ENCODE measurements around the gene ARID4A. TPM values are rescaled to one million over a fixed set of nuclear protein-coding genes. Genes with fewer than 3 reads are reported as not detected.

The ARID4A gene
- total RNA-seq, 1 experiment from 2014 or later = 12.5 TPM

- no peak for TF ChIP-seq AFF4 (CRISPR knock-in tag; IDR thresholded peaks at IDR 0.05; ENCODE audit: borderline replicate concordance)
These were observed 4.2 kb upstream of the ARID4A start (continued) for GRCh38 chr14:58294201-58294600.

DNA sequence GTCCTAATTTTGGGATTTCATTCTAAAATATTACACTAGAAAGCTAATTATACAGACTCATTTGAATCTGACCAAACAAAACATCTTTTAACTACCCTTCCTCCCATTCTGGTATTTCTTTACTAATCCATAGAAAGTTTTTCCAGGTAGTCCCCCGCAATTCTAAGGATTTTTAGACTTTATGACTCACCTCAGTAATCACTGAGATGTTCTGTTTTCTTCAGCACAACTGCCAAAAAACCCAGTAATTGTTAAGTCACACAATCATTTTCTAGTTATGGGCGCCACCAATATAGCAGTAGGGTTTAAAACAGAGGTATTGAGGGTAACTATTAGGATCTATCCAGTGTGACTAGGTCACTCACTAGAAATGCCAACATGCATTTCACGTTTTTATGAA lies 1.6 kb upstream of the ARID4A start:
- CTCF ChIA-PET = no interaction called here
- no peaks in the 10 kb centered on the region for H3K9me3 Mint-ChIP-seq
- H3K27ac Mint-ChIP-seq = no peak overlapping the region
- no peak for TF ChIP-seq PRDM15 (CRISPR knock-in tag; IDR thresholded peaks at IDR 0.05)
- TF ChIP-seq ZNF317 (CRISPR knock-in tag; IDR thresholded peaks at IDR 0.05; ENCODE audit: borderline replicate concordance, low read depth) = no peak
- TF ChIP-seq ATF2 (CRISPR knock-in tag; IDR thresholded peaks at IDR 0.05; ENCODE audit: borderline replicate concordance, low read depth) = no peak
- TF ChIP-seq SP1 (CRISPR knock-in tag; conservative IDR thresholded peaks at IDR 0.05) = no peak
- TF ChIP-seq, protein P1, sequence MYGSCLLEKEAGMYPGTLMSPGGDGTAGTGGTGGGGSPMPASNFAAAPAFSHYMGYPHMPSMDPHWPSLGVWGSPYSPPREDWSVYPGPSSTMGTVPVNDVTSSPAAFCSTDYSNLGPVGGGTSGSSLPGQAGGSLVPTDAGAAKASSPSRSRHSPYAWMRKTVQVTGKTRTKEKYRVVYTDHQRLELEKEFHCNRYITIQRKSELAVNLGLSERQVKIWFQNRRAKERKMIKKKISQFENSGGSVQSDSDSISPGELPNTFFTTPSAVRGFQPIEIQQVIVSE (CRISPR knock-in tag; IDR thresholded peaks at IDR 0.05; ENCODE audit: borderline replicate concordance) = no peak
- TF ChIP-seq TEAD4 (CRISPR knock-in tag; IDR thresholded peaks at IDR 0.05) = no peak
- TF ChIP-seq, protein P2, sequence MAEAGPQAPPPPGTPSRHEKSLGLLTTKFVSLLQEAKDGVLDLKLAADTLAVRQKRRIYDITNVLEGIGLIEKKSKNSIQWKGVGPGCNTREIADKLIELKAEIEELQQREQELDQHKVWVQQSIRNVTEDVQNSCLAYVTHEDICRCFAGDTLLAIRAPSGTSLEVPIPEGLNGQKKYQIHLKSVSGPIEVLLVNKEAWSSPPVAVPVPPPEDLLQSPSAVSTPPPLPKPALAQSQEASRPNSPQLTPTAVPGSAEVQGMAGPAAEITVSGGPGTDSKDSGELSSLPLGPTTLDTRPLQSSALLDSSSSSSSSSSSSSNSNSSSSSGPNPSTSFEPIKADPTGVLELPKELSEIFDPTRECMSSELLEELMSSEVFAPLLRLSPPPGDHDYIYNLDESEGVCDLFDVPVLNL (CRISPR knock-in tag; IDR thresholded peaks at IDR 0.05; ENCODE audit: borderline replicate concordance, low read depth) = no peak
- TF ChIP-seq, protein P3, sequence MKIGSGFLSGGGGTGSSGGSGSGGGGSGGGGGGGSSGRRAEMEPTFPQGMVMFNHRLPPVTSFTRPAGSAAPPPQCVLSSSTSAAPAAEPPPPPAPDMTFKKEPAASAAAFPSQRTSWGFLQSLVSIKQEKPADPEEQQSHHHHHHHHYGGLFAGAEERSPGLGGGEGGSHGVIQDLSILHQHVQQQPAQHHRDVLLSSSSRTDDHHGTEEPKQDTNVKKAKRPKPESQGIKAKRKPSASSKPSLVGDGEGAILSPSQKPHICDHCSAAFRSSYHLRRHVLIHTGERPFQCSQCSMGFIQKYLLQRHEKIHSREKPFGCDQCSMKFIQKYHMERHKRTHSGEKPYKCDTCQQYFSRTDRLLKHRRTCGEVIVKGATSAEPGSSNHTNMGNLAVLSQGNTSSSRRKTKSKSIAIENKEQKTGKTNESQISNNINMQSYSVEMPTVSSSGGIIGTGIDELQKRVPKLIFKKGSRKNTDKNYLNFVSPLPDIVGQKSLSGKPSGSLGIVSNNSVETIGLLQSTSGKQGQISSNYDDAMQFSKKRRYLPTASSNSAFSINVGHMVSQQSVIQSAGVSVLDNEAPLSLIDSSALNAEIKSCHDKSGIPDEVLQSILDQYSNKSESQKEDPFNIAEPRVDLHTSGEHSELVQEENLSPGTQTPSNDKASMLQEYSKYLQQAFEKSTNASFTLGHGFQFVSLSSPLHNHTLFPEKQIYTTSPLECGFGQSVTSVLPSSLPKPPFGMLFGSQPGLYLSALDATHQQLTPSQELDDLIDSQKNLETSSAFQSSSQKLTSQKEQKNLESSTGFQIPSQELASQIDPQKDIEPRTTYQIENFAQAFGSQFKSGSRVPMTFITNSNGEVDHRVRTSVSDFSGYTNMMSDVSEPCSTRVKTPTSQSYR (CRISPR knock-in tag; IDR thresholded peaks at IDR 0.05) = no peak
- TF ChIP-seq NR1H2 (CRISPR knock-in tag; IDR thresholded peaks at IDR 0.05) = no peak
- TF ChIP-seq PREB (CRISPR knock-in tag; IDR thresholded peaks at IDR 0.05; ENCODE audit: borderline replicate concordance) = no peak
- TF ChIP-seq ATF1 (CRISPR knock-in tag; IDR thresholded peaks at IDR 0.05) = no peak
- no peak for TF ChIP-seq IRF1 (CRISPR knock-in tag; IDR thresholded peaks at IDR 0.05)
- TF ChIP-seq TEAD1 (CRISPR knock-in tag; IDR thresholded peaks at IDR 0.05) = no peak
- no peak for TF ChIP-seq RORB (CRISPR knock-in tag; IDR thresholded peaks at IDR 0.05)
- no peak for TF ChIP-seq ZNF121 (CRISPR knock-in tag; IDR thresholded peaks at IDR 0.05)
- TF ChIP-seq NFATC4 (CRISPR knock-in tag; IDR thresholded peaks at IDR 0.05) = no peak
- TF ChIP-seq ELF4 (CRISPR knock-in tag; IDR thresholded peaks at IDR 0.05; ENCODE audit: low read depth) = no peak
- TF ChIP-seq NFE2L1 (CRISPR knock-in tag; IDR thresholded peaks at IDR 0.05) = no peak

More for the DNA sequence above, 1.6 kb upstream of the ARID4A start:
- no peak for DNase-seq (ENCODE audit: low spot score)
- no peak for ATAC-seq
- POLR2A ChIA-PET = interaction anchor here (2.3 kb wide), 1 partner anchor 52 kb away, joined by 21 read pairs; the partner anchor contains the start of gene PSMA3
- Mint-ChIP-seq H3K36me3 (peaks cover 37% of the 10 kb centered on the region), H3K4me1 (peaks cover 14% of the 10 kb centered on the region), H3K4me3 (no peak overlapping the region), H3K27me3 (ENCODE audit: low read depth) (no peaks in the 10 kb centered on the region)
